Stimulated activated CD4-positive, alpha-beta T cell treated with anti-CD3 and anti-CD28 coated beads, TNF-alpha, amount 100 ng/mL, for 4 hours (primary cell): ENCODE data around the gene SH3TC1.

Experiments
- DNase-seq, 3 experiments: peaks; one replicate each; pipeline ENCODE4 v3.0.0-alpha.2; 2020; ENCODE audit warnings: low read depth in 3 of 3

The SH3TC1 gene

GRCh38 chr4:8287343-8288280 is 88.5 kb downstream of the SH3TC1 start:
- DNase-seq = no peak

- DNase-seq = no peak
These were observed 90.2 kb downstream of the SH3TC1 start for GRCh38 chr4:8289151-8289750.

DNA sequence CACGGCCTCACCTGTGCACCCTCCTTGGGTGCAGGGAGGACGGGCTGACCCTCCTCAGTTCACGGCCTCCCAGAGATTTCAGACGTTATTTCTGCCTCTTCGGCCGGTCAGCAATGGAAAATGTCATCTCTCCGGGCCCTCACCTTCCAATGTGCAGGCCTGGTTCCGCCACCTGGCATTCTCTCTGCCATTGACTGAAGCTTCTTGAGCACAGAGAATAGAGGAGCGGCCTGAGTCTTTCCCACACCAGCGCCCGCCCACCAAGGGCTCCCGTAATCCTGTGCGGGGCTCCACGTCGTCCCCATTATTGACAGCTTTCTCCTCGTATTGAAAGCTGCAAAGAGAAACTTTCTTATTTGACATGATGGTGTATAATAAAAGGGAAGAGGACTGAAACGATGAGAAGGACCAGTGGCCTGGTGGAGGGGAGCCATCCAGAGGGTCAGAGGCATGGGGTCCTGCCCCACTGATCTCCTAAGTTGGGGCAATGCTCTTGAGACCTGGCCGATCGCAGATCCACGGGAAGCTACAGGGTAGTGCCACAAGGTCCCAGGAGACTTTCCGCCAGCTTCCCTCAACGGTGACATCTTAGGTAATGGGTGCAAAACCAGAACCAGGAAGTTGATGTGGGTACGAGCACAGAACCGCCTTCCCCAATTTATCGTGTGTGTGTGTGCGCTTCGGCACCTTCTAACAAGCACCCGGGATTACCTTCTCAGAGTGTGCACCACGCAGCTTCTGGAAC is 91.0 kb downstream of the SH3TC1 start:
- DNase-seq = no peak

DNA sequence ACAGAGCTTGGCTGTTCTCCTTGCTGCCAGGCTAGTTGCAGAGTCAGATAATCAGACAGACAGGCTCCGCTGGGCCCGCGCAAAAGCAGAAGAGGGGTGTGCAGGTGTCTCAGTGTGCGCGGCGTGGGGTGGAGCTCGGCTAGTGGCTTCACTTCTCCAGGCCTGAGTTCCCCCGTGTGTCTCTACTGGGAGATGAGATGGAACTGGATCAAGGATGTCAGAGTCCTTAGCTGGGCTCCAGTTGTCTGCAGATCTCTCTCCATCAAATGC is 91.5 kb downstream of the SH3TC1 start:
- no peak for DNase-seq
